ENCODE results near the gene CCS.

Gene CCS

GRCh38 chr11:66556086-66556485 is 36.9 kb upstream of the CCS start:
- TF ChIP-seq, protein P1, sequence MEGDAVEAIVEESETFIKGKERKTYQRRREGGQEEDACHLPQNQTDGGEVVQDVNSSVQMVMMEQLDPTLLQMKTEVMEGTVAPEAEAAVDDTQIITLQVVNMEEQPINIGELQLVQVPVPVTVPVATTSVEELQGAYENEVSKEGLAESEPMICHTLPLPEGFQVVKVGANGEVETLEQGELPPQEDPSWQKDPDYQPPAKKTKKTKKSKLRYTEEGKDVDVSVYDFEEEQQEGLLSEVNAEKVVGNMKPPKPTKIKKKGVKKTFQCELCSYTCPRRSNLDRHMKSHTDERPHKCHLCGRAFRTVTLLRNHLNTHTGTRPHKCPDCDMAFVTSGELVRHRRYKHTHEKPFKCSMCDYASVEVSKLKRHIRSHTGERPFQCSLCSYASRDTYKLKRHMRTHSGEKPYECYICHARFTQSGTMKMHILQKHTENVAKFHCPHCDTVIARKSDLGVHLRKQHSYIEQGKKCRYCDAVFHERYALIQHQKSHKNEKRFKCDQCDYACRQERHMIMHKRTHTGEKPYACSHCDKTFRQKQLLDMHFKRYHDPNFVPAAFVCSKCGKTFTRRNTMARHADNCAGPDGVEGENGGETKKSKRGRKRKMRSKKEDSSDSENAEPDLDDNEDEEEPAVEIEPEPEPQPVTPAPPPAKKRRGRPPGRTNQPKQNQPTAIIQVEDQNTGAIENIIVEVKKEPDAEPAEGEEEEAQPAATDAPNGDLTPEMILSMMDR (conservative IDR thresholded peaks at IDR 0.05; ENCODE audit: low read length) = no peak

GRCh38 chr11:66557733-66558326 is 35.2 kb upstream of the CCS start:
- TF ChIP-seq, protein P1 (conservative IDR thresholded peaks at IDR 0.05; ENCODE audit: low read length) = no peak
- no peak for DNase-seq (ENCODE audit: low read depth)
- H3K4me3 ChIP-seq (ENCODE audit: low read length) = no peak overlapping the region

More at GRCh38 chr11:66556086-66556485, 36.9 kb upstream of the CCS start:
- DNase-seq (ENCODE audit: low read depth) = no peak
- H3K4me3 ChIP-seq (ENCODE audit: low read length) = no peak overlapping the region

GRCh38 chr11:66559142-66559865 is 33.7 kb upstream of the CCS start:
- TF ChIP-seq, protein P1 (conservative IDR thresholded peaks at IDR 0.05; ENCODE audit: low read length) = no peak
- DNase-seq (ENCODE audit: low read depth) = no peak
- H3K4me3 ChIP-seq (ENCODE audit: low read length) = no peak overlapping the region

GRCh38 chr11:66559866-66560676 is 32.9 kb upstream of the CCS start:
- TF ChIP-seq, protein P1 (conservative IDR thresholded peaks at IDR 0.05; ENCODE audit: low read length) = no peak
- H3K4me3 ChIP-seq (ENCODE audit: low read length) = no peak overlapping the region
- no peak for DNase-seq (ENCODE audit: low read depth)

DNA sequence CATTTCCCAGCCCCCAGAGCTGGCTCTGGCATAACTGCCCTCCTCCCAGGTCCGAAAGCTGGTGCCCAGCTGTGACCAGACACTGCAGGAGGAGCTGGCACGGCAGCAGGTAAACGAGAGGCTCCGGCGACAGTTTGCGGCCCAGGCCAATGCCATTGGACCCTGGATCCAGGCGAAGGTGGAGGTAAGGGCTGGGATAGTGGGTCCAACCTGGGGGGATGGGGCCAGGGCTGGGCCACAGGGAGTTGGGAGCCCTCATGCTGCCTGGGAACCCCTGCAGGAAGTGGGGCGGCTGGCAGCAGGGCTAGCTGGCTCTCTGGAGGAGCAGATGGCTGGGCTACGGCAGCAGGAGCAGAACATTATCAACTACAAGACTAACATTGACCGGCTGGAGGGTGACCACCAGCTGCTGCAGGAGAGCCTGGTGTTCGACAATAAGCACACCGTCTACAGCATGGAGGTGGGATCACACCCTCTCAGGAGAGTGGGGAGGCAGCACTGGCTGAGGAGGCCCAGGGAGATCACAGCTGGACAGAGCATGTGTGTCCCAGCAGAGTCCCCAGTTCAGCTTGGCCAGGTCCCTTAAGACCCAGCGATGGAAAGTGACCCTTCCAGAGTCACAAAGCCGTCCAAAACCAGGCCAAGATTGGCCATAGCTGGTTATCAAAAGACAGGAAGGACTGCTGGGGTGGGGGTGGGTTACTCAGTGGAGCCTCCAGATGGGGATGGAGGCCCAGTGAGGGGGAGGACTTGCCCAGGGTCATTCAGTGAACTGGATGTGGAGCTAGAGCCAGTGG is 31.6 kb upstream of the CCS start:
- H3K4me3 ChIP-seq (ENCODE audit: low read length) = no peak overlapping the region
- TF ChIP-seq, protein P1 (conservative IDR thresholded peaks at IDR 0.05; ENCODE audit: low read length) = no peak
- no peak for DNase-seq (ENCODE audit: low read depth)

DNA sequence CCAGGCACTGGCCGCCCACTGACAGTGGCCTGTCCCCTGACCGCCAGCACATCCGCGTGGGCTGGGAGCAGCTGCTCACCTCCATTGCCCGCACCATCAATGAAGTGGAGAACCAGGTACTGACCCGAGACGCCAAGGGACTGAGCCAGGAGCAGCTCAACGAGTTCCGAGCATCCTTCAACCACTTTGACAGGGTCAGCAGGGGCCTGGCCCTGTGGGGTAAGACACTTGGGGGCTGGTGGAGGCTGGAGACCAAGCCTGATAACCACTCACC is 31.1 kb upstream of the CCS start:
- DNase-seq (ENCODE audit: low read depth) = no peak
- H3K4me3 ChIP-seq (ENCODE audit: low read length) = no peak overlapping the region
- TF ChIP-seq, protein P1 (conservative IDR thresholded peaks at IDR 0.05; ENCODE audit: low read length) = no peak

Data from AG10803 (cell line).